NCI-H2081 (cell line): Measurements from ENCODE around the gene MAPK6.
"Not testable (repeated sequence)": the region's sequence is repeated elsewhere in the genome, so short reads cannot be mapped to it uniquely, and the experiment has no call there.

Source experiments
- DNase-seq, 2 experiments: peaks; one replicate each; lab custom pipeline; 2025; lab: John Stamatoyannopoulos, UW

The MAPK6 gene

GRCh38 chr15:52080031-52080430 is 61.0 kb downstream of the MAPK6 start:
- DNase-seq, result no peak

GRCh38 chr15:52080706-52081392 is 61.8 kb downstream of the MAPK6 start:
- DNase-seq, result no peak

- no peak for DNase-seq
Measured at GRCh38 chr15:52082197-52083036, 63.4 kb downstream of the MAPK6 start.

DNA sequence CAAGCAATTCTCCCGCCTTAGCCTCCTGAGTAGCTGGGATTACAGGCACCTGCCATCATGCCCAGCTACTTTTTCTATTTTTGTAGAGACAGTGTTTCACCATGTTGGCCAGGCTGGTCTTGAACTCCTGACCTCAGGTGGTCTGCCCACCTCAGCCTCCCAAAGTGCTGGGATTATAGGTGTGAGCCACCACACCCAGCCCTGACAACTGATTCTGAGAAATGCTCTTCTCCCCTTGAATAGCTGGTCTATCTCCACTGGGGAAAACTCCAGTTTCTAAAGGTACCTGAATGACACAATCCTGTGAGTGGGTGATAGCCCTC is 64.0 kb downstream of the MAPK6 start:
- DNase-seq, result not testable (repeated sequence)

GRCh38 chr15:52083603-52084002 is 64.6 kb downstream of the MAPK6 start:
- DNase-seq, result no peak

DNA sequence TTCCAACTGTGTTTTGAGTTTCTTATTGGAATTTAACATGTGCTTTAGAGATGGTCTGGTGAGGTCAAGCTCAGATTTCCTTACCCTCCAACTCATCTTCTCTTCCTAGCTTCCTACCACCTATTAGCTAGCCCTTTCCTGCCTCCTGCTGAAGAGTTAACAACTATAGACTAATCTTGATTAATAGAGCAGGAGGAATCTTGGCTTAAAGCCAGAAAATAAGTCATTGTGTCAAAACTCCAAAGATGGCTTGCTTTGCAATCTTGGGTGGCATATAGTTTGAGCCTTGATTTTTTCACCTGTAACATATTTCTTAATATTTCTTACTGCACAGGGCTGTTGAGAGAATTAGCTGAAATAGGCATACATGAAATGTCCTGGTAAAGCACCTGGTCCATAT is 66.3 kb downstream of the MAPK6 start:
- no peak for DNase-seq

- DNase-seq, result no peak
Measured at GRCh38 chr15:52086011-52086786, 67.2 kb downstream of the MAPK6 start.

DNA sequence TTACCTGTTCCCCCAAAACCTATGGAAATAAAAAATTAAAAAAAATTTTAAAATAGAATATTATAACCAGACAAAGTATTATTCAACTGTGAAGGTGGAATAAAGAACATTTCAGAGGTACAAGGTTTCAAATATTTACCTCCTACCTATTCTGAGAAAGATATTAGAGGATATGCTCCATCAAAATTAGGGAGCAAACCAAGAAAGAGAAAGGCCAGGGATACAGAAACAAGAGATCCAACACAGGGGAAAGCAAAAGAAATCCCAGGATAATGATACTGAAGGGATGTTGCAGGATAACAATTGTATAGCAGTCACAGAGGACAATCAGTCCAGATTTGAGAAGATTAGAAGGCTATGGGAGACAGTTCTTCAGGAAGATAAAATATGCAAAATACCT is 71.2 kb downstream of the MAPK6 start:
- DNase-seq, result no peak

GRCh38 chr15:52093167-52093538 is 74.1 kb downstream of the MAPK6 start:
- no peak for DNase-seq

DNA sequence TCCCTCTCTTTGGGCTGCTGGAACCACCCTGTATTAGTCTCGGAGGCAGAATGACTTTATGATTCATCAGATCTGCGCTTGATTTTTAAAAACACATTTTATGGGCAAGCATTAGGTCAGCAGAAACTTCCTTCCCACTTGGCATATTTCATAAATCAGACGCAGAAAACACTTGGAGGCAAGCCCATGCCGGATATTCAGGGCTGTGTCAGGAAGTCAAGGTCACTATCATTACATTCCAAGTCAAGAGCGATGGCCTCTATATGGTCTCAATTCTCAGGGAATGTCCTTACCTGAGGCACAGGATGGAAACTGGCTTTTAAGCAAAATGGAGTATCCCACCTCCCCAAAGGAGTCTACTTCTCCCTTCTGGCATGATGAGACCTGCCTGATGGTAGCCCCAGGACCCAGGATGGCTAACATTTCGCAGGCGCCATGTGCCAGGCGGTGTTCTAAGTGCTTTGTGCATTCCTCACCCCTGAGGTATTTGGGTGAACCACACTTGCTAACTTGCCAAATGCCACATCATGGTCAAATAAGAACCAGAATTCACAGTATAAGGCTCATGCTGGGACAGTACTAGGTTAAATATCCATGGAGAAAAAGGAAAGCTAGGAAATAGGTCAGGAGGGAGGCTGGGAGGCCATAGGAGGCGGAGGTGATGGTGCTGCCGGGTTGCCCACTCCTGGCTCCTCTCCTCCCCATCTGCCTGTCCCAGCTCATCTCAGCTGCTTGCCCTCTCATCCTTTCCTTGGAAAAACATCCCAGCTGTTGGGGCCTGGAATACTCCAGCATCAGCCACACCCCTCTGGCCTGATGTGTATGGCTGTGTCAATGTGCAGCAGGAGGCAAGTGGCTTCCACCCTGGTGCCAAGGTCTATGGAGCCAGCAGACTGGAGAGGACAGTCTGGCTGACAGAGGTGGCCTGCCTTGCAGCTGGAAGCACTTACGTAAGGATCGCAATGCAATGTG is 74.8 kb downstream of the MAPK6 start:
- no peak for DNase-seq

- no peak for DNase-seq
Measured at GRCh38 chr15:52094811-52095584, 76.0 kb downstream of the MAPK6 start.

DNA sequence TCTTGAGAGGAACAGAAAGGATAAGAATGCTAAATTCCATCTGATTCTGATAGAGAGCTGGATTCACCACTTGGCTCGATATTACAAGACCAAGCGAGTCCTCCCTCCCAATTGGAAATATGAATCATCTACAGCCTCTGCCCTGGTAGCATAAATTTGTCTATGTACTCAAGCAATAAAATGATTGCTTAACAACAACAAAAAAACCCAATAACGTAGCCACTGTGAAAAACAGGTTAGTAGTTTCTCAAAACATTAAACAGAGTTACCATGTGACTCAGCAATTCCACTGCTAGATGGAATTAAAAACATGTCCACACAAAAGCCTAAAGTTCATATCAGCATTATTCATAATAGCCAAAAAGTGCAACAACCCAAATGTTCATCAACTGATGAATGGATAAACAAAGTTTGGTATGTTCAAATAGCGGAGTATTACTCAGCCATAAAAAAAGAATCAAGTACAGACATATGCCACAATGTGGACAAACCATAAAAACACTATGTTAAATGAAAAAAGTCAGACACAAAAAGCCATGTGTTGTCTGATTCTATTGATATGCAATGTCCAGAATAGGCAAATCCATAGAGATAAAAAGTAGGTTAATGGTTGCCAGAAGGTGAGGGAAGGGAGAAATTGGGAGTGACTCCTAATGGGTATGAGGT is 76.7 kb downstream of the MAPK6 start:
- no peak for DNase-seq

- DNase-seq, result not testable (repeated sequence)
Measured at GRCh38 chr15:52096536-52096935, 77.5 kb downstream of the MAPK6 start.

DNA sequence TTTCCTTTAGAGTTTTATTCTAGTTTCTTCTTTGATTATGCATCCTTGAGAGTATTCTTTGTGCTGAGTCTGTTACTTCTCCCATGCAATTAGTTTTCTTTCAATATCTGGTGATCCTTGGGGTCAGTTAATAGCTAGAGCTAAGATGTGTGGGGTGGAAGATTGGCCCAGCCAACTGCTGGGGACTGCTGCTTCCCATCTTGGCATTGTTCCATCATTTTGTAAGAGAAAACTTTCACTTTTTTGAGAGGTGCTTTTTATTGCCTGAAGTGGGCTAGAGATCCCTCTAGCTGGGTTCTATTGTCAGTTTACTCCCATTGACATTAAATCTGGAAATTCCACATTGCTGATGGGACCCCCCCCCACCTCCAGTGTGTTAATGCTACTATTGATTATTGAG is 78.2 kb downstream of the MAPK6 start:
- no peak for DNase-seq

- no peak for DNase-seq
Measured at GRCh38 chr15:52098323-52098722, 79.3 kb downstream of the MAPK6 start.

DNA sequence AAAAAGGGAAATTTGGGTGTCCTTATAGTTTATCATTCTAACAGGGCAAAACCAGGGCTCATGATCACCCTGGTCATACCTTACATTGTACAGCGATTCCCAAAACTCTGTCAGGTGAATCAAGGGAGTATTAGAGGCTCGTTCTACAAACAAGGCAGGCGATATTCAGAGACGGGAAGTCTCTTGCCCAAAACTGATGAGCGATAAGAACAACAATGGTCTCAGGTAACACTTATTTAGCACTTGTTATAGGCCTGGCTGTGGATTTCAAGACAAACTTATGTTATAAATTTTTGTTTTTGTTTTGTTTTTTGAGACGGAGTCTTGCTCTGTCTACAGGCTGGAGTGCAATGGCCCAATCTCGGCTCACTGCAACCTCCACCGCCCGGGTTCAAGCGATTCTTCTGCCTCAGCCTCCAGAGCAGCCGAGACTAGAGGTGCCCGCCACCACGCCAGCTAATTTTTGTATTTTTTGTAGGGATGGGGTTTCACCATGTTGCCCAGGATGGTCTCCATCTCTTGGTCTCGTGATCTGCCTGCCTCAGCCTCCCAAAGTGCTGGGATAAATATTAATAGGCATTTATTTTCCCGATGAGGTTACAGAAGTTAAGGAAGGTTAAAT is 80.7 kb downstream of the MAPK6 start:
- no peak for DNase-seq

DNA sequence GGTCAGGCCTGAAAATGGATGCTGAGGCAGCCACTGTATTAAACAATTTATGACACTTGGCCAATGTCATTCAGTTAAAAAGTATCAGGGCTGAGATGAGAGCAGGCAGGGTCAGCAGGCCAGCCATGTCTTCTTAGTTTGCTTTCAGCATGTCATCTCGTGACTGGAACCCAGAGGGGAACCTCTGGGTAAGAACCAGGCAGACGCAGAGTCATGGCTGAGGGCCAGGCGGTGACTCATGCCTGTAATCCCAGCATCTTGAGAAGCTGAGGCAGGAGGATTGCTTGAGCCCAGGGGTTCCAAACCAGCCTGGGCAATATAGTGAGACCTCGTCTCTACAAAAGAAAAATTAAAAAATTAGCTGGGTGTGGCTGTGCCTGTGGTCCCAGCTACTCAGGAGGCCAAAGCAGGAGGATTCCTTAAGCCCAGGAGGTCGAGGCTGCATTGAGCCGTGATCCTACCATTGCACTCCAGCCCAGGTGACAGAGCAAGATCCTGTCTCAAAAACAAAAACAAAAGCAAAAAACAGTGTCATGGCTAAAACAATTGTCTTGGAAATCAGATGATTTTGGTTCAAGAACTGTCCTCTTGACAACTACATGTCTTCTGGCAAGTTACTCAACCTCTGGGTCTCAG is 81.9 kb downstream of the MAPK6 start:
- DNase-seq, result no peak

- DNase-seq, result no peak
Measured at GRCh38 chr15:52101542-52102323, 82.7 kb downstream of the MAPK6 start.

- no peak for DNase-seq
Measured at GRCh38 chr15:52102463-52102862, 83.4 kb downstream of the MAPK6 start.
